GM12878 (cell line): ENCODE measurements around the gene COPS6. TPM values are rescaled to one million over a fixed set of nuclear protein-coding genes. Genes with fewer than 3 reads are reported as not detected.

Experiments used
- ATAC-seq: fragments of 200-7000 bp; cut with Tn5 transposase; 3 replicates; pipeline ENCODE4 v1.9.1; 2020; ENCODE audit warnings: mild to moderate bottlenecking, moderate library complexity
- BruUV-seq: library from RNA; stranded (reverse); fragments of 400-500 nt; replicated peaks from 2 replicates; lab custom pipeline; 2021; lab: Mats Ljungman, UMichigan
- CTCF ChIA-PET: fragments of 300-600 bp; sonication (Branson Sonifier 250); formaldehyde crosslinking; extraction: SDS; loops from one replicate; lab custom pipeline; 2021; ENCODE audit warnings: inconsistent platforms; lab: Yijun Ruan, JAX
- POLR2A ChIA-PET: fragments of 350-600 bp; formaldehyde crosslinking; extraction: SDS; loops from one replicate; lab custom pipeline; 2021; ENCODE audit warnings: inconsistent platforms; lab: Charles Lee
- RAD21 ChIA-PET: fragments of 300-600 bp; sonication (Branson Sonifier 250); formaldehyde crosslinking; loops from one replicate; lab custom pipeline; 2023; ENCODE audit warnings: antibody characterized with exemption; ENCODE audit not compliant: unreplicated experiment; lab: Charles Lee
- SMC1A ChIA-PET: fragments of 300-600 bp; sonication (Branson Sonifier 250); formaldehyde crosslinking; loops from one replicate; lab custom pipeline; 2023; ENCODE audit not compliant: unreplicated experiment, uncharacterized antibody; lab: Charles Lee
- DNase-seq: peaks from one replicate; pipeline ENCODE4 v3.0.0-alpha.2; 2011; ENCODE audit warnings: low read depth, low spot score
- FAIRE-seq: peaks from 3 replicates; lab custom pipeline; 2011; peaks lifted over from hg19 to GRCh38; lab: Jason Lieb, UNC
- H2AFZ ChIP-seq: 2 replicates; pipeline ENCODE4 v1.6.0; 2011; ENCODE audit warnings: low read depth, low read length, control low read depth; ENCODE audit not compliant: control insufficient read depth
- H3K27ac ChIP-seq: 2 replicates; pipeline ENCODE4 v1.5.1; 2011; ENCODE audit warnings: control low read depth; ENCODE audit not compliant: control insufficient read depth, insufficient read depth
- H3K27me3 ChIP-seq, 2 experiments: replicated peaks in 1 of 2; 2 replicates each; pipeline versions ENCODE4 v1.6.0 to v1.6.1; 2011; ENCODE audit warnings: low read length in 1 of 2; ENCODE audit not compliant: control insufficient read depth in 2 of 2, insufficient read depth in 2 of 2
- H3K36me3 ChIP-seq, 2 experiments: 2 replicates each; pipeline ENCODE4 v1.5.1; 2011; ENCODE audit warnings: low read length in 1 of 2; ENCODE audit not compliant: control insufficient read depth in 2 of 2, insufficient read depth in 2 of 2
- H3K4me1 ChIP-seq: 2 replicates; pipeline ENCODE4 v1.6.1; 2011; ENCODE audit warnings: mild to moderate bottlenecking, low read length, moderate library complexity, mixed read lengths; ENCODE audit not compliant: control insufficient read depth, insufficient read depth
- H3K4me2 ChIP-seq: 2 replicates; pipeline ENCODE4 v1.6.0; 2011; ENCODE audit warnings: control low read depth; ENCODE audit not compliant: control insufficient read depth, insufficient read depth
- H3K4me3 ChIP-seq: fragments of 200-600 bp; sonication (generic); 2 replicates; pipeline ENCODE4 v1.5.1; 2016
- H3K79me2 ChIP-seq: 2 replicates; pipeline ENCODE4 v1.6.0; 2011; ENCODE audit warnings: low read length; ENCODE audit not compliant: control insufficient read depth, insufficient read depth
- H3K9ac ChIP-seq: 2 replicates; pipeline ENCODE4 v1.8.0; 2011; ENCODE audit warnings: low read length, control low read depth, mixed read lengths; ENCODE audit not compliant: control insufficient read depth, insufficient read depth
- H3K9me3 ChIP-seq: replicated peaks from 3 replicates; pipeline ENCODE4 v1.5.1; 2011; ENCODE audit warnings: mild to moderate bottlenecking, low read length; ENCODE audit not compliant: control insufficient read depth, insufficient read depth
- H4K20me1 ChIP-seq: 2 replicates; pipeline ENCODE4 v1.6.0; 2011; ENCODE audit not compliant: control insufficient read depth, insufficient read depth
- BCL3 ChIP-seq: IDR thresholded peaks from 2 replicates; pipeline ENCODE4 v1.6.1; 2011; ENCODE audit warnings: borderline replicate concordance, low read depth, mild to moderate bottlenecking, moderate library complexity, low read length; ENCODE audit not compliant: insufficient read depth, poor library complexity, severe bottlenecking
- CTCF ChIP-seq, 3 experiments: IDR thresholded peaks in 2 of 3; conservative IDR thresholded peaks in 1 of 3; 2 replicates each; pipeline ENCODE4 v1.5.1; 2011; ENCODE audit warnings: low read depth in 3 of 3, low read length in 3 of 3, mild to moderate bottlenecking in 3 of 3, control low read depth in 2 of 3, moderate library complexity in 2 of 3, inconsistent platforms in 1 of 3, mixed read lengths in 1 of 3; ENCODE audit not compliant: control insufficient read depth in 2 of 3, insufficient read depth in 1 of 3; ENCODE audit errors: extremely low read depth in 1 of 3
- MEF2B ChIP-seq: fragments of 450-650 bp; IDR thresholded peaks from 2 replicates; pipeline ENCODE4 v1.6.1; 2018; ENCODE audit warnings: mild to moderate bottlenecking, moderate library complexity; ENCODE audit not compliant: partially characterized antibody, poor library complexity, severe bottlenecking
- RAD21 ChIP-seq: IDR thresholded peaks from 2 replicates; pipeline ENCODE4 v1.6.1; 2011; ENCODE audit warnings: mild to moderate bottlenecking, low read depth, low read length, moderate library complexity; ENCODE audit not compliant: insufficient read depth
- WGBS: methylation state at CpG from one replicate; pipeline ENCODE4 v1.1.6; 2016; ENCODE audit warnings: low lambda C conversion rate; ENCODE audit not compliant: insufficient replicate concordance, insufficient coverage; ENCODE audit errors: missing lambda C conversion rate; 5-methylcytosine and 5-hydroxymethylcytosine counted together
- in situ Hi-C: fragments of 300-500 bp; cut with MboI; formaldehyde crosslinking; loops from 9 replicates; pipeline ENCODE4 v1.14.3; 2018; ENCODE audit warnings: mixed read lengths
- intact Hi-C: fragments of 100-400 bp; cut with micrococcal nuclease; formaldehyde crosslinking; loops from one replicate; pipeline ENCODE4 v1.14.2; 2022; ENCODE audit not compliant: unreplicated experiment
- polyA plus RNA-seq, 11 experiments: library from polyadenylated mRNA; depleted of rRNA in 4 of 11; unstranded in 6 of 11; stranded (reverse) in 5 of 11; fragments of >200 nt; fragmentation: Nextera tagmentation in 4 of 11; fragmentation: Illumina TruSeq in 1 of 11; extraction: Ambion mirVana in 4 of 11; extraction: Trizol in 1 of 11; gene quantifications; 1 replicate in 1 of 11; 2 replicates in 10 of 11; pipeline versions ENCODE4 v1.2.1 to v1.2.3, GENCODE V29; 2011 to 2016; ENCODE audit warnings: inconsistent platforms in 2 of 11, missing spikeins in 2 of 11, low read depth in 1 of 11
- total RNA-seq, 4 experiments: library from RNA; depleted of rRNA in 3 of 4; stranded (reverse); fragments of >200 nt in 3 of 4; fragmentation: Illumina TruSeq in 1 of 4; extraction: Trizol in 1 of 4; gene quantifications; 2 replicates each; pipeline versions ENCODE4 v1.2.1 to v1.2.3, GENCODE V29; 2013 to 2021

The COPS6 gene
- total and polyA plus RNA-seq, 10 of the 15 experiments (the other 5 are each of a cell fraction or from before 2014, with no cell fraction given) = 28.5 to 182 (median 81.5) TPM

- peak; percentile 20 to 46 (median 26); a peak in 4 of 6 replicates for TF ChIP-seq CTCF (IDR thresholded peaks at IDR 0.05 in 2 of 3, conservative IDR thresholded peaks at IDR 0.05 in 1 of 3; ENCODE audit: control insufficient read depth in 2 of 3, extremely low read depth in 1 of 3, insufficient read depth in 1 of 3, low read depth in 3 of 3, low read length in 3 of 3)
- TF ChIP-seq MEF2B = peak; percentile 34
- TF ChIP-seq BCL3 = no peak
- TF ChIP-seq RAD21 = peak; percentile 51
- H3K27me3 ChIP-seq = no peaks in the 10 kb centered on the region
- peak; percentile 25; the same call in 2 of the 3 replicates for ATAC-seq
- H3K27ac ChIP-seq = no peak overlapping the region
- no peak overlapping the region for H3K4me2 ChIP-seq
- ChIA-PET RAD21 (interaction anchor here (0.7 to 1.3 kb wide), 4 partner anchors 57 to 140 kb away, joined by 3 to 4 read pairs (median 4); no protein-coding TSS in a partner anchor), CTCF (interaction anchor here (0.7 to 3.3 kb wide), 6 partner anchors 11 to 382 kb away, joined by 3 to 39 read pairs (median 4); no protein-coding TSS in a partner anchor), POLR2A (interaction anchor here (0.6 to 1.0 kb wide), 3 partner anchors 24 to 637 kb away, joined by 3 to 9 read pairs (median 8); no protein-coding TSS in a partner anchor), SMC1A (interaction anchor here (0.8 to 1.6 kb wide), 6 partner anchors 10 to 285 kb away, joined by 3 to 8 read pairs (median 4); partner anchors contain the start of gene ZNF3)
- DNase-seq = no peak
- peaks cover 3% of the 10 kb centered on the region; the same call in 1 of the 2 replicates for H3K79me2 ChIP-seq
- intact Hi-C loops = no loop called here
- FAIRE-seq = no peak
- no peak overlapping the region for H2AFZ ChIP-seq
- in situ Hi-C loops = no loop called here
- no peak overlapping the region for H3K9ac ChIP-seq
- BruUV-seq = no TSS peak
- no peaks in the 10 kb centered on the region for H3K9me3 ChIP-seq
- no peak overlapping the region for H3K4me3 ChIP-seq
- no peaks in the 10 kb centered on the region for H4K20me1 ChIP-seq
- peaks cover 0 to 1% of the 10 kb centered on the region in 2 experiments; a peak in 1 of 4 replicates for H3K36me3 ChIP-seq
- WGBS = 64% methylated on average over 3 of the region's 3 CpGs
- peaks cover 7% of the 10 kb centered on the region for H3K4me1 ChIP-seq
Observed at GRCh38 chr7:100053215-100053614, 35.6 kb upstream of the COPS6 start.
